Activated T-cell treated with anti-CD3 and anti-CD28 coated beads for 24 hours (primary cell): ENCODE measurements around the gene FAM3A.

Source experiments
- DNase-seq: peaks from one replicate; pipeline ENCODE4 v3.0.0-alpha.2; 2020; ENCODE audit warnings: low read depth

FAM3A gene

DNA sequence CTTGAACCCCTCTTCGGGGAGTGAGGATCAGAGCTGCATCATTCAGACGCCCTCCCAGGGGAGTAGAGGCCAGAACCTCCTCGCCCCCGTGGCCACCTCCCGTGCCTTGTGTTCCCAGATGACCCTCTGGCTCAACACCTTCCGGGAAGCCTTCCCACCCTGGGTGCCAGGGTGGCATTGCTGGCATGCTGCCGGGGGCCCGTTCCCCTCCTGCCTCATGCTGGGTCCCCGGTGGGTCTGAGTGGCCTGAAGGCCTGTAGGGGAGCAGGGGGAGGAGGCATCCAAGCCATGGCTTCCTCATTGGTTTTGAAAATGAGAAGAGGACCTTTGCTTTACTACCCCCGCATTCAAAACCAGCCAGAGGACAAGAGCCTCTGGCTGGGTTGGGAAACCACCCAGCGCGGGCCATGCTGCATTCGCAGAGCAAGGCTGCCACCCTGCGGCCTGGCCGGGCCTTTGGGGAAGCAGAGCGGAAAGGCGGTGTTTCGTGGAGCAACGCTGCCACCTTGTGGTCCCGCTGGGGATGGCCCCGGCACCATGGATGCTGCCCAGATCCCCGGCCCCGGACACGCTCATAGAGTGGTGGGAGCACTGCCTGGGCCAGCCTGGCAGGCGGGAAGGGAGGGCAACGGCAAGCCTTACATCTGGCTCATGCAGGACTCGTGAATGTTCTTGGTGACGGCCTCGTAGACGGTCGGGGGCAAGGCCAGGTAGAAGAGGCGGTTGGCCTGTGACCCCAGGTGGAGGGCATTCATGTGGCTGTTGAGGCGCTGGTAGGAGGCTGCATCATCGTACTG is 18.7 kb upstream of the FAM3A start:
- DNase-seq: peak; percentile 76

GRCh38 chrX:154532690-154533089 is 16.7 kb upstream of the FAM3A start:
- DNase-seq: no peak

DNA sequence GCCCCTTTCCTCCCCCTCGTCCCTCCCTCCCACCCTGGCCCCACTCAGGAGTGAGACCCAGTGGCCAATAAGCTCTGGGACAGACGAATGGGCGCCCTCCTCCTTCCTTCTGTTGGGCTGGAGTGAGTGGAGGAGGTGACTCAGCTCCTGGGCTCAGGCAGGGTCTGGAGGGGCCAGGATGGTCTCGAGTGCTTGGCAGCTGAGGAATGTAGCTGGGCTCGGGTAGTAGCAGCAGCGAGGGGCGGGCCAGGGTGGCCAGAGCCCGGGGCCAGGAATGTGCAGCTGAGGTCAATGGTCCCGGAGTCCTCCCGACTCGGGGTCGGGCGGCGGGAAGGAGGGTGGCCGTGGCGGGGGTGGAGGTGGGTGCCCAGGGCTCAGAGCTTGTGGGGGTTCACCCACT is 15.6 kb upstream of the FAM3A start:
- no peak for DNase-seq

DNA sequence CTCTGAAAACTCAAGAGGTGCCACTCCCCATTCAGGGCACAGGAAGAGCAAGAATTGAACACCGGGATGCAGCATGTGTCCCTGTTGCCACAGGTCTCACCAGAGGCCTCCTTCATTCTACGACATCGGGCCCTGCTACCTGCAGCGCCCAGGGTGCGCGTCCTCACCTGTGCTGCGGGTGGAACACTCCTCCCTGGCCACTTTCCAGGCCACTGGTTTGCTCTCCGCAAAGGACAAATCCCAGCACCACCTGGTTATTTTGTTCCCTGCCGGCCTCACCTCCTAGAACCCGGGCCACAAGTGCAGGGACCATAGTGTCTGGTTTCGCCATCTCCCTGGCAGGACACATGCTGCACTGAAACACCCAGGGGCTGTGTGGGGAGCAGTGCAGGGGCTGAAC is 14.3 kb upstream of the FAM3A start:
- DNase-seq: no peak

DNA sequence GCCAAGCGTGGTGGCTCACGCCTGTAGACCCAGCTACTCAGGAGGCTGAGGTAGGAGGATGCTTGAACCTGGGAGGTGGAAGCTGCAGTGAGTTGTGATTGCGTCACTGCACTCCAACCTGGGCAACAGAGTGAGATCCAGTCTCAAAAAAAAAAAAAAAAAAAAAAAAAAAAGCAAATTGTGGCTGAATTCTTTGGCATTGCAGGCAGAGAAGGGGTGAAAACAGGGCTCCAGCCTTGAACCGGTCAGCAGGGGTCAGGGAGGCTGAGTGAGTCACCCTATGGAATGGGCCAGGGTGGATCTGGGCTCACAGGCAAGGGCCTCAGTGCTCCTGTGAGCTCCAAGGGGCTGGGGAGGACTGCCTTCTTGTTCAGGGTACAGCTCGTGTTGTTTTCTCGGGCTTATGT is 13.2 kb upstream of the FAM3A start:
- no peak for DNase-seq

- DNase-seq: no peak
These were observed 11.1 kb upstream of the FAM3A start for GRCh38 chrX:154526901-154527675.

- no peak for DNase-seq
These were observed 9.8 kb upstream of the FAM3A start for GRCh38 chrX:154525606-154526490.

DNA sequence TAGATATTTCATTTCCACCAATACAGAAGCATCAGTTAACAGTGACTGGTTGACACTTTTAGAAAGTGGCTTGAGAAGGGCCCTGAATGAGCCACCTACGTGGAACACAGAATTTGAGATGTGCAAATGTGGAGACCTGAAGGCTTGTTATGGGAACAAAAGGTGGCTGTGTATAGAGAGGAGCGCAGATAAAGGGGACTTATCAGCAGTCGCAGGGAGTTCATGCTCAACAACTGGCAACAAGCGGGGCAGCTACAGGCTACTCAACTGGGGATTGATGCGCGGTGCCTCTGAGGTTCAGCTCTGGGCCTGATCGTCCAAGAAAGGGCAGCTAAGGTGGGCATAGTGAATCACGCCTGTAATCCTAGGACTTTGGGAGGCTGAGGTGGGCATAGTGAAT is 3.4 kb upstream of the FAM3A start:
- DNase-seq: no peak

DNA sequence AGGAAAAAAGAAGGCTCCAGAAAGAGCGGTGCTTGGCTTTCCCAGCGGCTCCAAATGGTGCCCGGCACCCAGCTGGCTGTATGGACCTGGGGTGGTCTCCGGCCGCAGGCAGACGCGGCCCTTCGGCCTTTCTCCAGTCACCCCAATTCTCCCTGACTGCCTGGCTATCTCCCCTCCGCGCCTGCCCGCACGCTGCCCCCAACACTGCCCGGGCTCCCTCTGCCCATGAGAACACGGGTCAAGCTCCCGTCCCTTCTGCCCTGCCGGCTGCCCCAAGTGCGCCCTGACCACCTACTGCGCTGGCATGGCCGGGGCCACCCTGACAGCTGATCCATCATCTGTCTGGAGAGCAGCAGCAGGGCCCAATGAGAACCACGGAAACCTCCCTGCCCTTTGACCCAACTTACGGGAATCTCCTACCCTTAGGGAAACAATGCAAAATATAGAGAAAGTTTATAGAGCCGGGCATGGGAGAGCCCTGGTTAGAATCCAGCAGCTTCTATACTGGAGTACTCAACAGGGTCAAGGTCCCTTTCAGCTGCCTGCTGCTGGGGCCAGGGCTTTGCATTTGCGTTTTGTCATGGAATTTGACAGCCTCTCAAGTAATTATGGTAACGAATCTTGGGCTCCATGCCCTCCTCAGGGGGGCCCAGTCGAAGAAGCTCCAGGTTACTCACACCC is 1.2 kb upstream of the FAM3A start:
- no peak for DNase-seq

- DNase-seq: no peak
These were observed 646 bp upstream of the FAM3A start for GRCh38 chrX:154516656-154517100.

DNA sequence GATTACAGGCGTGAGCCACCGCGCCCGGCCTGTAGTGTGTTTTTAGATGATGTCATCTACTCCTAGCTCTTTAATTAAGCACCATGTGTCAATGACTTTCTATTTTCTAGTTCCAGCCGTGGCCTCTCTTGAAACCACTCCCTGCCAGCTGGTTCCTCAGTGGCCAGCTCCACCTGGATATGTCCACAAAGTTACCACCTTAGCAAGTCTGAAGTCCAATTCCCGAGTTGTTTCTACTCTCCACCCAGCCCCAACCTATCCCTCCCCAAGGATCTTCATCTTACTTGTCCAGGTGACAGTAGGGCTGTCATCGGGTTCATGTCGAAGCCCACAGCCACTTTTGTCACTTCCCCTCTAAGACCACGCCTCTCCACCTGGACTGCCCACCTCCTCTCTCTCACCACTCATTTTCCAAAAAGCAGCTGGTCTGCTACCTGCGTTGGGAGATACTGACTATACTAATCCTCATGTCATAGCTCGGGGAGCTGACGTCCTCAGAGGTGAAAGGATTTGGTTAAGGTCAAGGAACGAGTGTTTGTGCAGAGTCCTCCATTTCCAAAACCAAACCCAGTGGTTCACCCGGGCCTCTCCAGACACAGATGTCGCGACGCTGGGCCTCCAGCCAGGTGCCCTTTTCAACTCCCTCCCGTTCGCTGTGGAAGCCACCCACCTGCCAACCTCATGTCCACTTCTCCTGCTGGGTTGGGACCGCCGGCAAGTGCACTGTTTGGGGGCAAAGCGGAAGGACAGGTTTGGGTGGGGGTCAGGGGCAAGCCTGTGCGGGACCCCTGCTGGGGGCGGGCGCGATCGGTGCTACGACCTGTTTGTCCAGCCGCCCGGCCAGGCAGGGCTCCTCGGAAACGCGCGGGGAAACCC is 704 bp downstream of the FAM3A start:
- no peak for DNase-seq

DNA sequence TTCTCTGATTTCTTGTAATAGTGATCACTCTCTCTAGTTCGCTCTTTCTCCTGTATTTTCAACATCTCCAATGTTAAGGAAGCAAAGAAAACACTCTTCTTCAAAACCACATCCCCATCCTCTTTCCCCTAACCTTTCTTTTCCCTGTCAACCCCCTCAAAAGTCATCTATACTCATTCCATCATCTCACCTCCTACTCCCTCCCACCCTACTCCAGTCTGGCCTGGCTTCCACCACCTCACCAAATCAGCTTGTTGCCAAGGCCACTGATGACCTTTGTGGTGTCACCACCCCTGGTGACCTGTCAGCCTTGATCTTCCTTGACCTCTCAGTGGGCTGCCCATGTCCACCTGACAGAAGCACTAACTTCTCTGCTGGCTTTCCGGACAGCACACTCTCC is 2.3 kb downstream of the FAM3A start:
- DNase-seq: no peak

GRCh38 chrX:154512879-154513553 is 3.0 kb downstream of the FAM3A start:
- no peak for DNase-seq

DNA sequence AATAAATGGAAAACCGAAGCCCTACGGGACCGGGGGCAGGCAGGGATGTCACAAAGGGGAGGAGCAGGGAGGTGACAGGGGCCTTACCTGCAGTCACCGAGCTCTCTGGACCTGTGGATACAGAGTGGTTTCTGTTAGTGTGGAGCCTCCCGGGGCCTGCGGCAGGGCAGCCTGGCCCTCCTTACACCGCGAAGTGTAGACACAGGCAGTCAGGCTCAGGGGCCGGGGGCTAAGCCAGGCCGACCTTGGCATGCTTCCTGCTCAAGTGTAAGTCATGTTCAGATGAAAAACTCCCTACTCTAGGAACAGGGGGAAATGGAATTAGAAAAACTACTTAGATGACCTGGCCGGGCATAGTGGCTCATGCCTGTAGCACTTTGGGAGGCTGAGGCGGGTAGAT is 4.3 kb downstream of the FAM3A start:
- no peak for DNase-seq

DNA sequence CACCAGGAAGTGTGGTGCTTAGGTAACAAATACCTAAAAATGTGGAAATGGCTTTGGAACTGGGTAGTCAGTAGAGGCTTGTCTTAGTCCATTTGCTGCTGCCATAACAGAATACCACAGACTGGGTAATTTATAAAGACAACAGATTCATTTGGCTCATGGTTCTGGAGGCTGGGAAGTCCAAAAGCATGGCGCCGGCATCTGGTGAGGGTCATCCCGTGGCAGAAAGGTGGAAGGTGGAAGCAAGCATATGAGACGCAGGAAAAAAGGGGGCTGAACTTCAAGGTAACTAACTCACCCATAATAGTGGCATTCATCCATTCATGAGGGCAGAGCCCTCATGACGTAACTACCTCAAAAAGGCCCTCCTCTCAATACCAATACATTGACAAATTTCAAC is 6.6 kb downstream of the FAM3A start:
- DNase-seq: no peak

GRCh38 chrX:154508384-154508745 is 7.7 kb downstream of the FAM3A start:
- no peak for DNase-seq

GRCh38 chrX:154507673-154508383 is 8.2 kb downstream of the FAM3A start:
- no peak for DNase-seq

DNA sequence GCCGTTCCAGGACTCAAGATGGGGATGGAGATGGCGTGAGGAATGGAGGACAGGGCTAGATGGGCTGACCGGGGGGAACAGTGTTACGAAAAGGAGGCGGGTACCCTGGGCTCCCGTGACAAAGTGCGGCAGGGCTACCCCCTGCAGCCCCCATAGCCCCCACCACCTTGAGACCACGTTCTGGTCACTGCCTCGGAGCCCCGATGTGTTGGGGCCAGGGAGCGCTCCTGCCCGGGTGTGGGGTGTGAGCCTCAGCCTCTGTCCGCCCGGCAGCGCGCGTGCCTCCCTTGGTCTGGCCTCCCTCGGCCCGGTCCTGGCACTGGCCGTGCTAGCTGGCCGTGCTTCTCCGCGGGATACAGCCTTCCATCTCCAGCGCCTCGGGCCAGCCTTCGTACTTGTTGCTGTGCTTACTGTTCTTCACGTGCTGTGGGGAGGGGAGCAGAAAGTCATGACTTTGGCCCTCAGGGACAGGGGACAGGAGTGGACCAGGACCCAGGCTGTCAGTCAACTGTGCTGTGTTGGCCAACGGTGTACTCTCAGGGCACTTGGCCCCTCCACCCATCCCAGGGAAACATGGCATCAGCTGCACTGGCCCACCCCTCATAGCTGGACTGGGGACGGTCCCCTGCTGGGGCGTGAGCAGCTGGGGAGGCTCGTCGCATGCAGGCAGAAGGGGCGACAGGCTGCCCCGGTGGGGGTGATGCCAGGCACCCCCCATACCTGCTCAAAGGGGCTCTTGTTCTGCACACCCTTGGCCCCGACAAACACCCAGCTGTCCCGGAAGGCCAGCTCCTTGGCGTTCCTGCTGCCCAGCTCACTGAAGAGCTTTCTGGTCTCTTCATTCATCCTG is 9.3 kb downstream of the FAM3A start:
- no peak for DNase-seq

DNA sequence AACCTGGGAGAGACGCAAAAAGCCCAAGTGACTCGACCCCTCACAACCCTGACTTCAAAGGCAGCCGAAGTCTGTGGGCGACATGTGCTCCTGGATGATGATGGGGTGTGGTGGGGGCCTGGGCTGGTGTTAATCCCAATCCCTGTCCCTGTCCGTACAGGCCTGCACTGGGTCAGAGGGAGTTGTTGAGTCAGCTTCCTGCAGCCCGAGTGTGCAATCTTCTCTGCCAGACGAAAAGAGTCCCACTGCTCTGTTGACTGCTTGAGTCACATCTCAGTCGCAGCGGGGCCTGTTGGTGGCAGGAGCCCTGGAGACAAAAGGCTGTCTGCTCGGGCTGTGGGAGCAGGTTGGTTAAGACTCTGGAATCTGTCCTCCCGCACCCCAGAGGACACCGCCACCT is 10.3 kb downstream of the FAM3A start:
- DNase-seq: no peak
